ENCODE data around the gene DLGAP3.

DNA sequence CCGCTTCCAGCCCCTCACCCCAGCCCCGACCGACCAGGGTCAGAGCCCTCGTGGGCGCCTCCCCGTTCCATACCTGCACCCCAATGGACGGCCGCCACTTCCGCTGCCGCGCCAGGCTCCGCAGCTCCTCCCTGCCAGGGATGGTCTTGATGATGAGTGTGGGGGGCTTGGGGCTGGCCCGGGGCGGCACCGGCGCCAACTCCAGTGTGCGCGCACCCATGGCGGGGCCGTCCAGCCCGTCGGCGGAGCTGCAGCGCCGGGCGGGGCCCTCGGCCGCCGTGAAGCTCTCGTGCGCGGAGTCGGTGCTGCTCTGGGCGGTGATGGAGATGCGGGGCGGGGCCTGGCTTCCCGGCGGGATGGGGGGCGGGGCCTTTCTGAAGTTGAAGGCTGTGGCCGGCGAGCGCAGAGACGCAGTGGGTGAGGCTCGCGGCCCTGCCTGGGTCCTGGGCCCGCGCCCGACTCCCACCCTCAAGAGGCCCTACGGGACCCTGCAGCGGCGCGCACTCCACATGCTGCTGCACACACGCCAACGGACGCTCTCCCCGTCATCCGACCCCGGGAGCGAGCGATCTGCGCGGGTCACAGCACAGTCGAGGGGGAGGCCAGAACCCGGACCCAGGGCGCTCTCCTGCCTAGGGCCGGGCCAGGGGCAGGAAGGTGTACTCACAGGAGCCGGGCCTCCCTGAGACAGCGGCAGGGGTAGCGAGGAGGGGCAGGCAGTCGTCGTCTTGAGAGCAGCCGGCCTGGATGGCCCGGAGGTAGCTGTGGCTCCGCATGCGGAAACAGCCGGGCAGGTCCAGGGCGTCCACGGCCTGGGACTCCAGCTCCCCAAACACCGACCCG lies 43.8 kb downstream of the DLGAP3 start:
- TF ChIP-seq, protein P1, sequence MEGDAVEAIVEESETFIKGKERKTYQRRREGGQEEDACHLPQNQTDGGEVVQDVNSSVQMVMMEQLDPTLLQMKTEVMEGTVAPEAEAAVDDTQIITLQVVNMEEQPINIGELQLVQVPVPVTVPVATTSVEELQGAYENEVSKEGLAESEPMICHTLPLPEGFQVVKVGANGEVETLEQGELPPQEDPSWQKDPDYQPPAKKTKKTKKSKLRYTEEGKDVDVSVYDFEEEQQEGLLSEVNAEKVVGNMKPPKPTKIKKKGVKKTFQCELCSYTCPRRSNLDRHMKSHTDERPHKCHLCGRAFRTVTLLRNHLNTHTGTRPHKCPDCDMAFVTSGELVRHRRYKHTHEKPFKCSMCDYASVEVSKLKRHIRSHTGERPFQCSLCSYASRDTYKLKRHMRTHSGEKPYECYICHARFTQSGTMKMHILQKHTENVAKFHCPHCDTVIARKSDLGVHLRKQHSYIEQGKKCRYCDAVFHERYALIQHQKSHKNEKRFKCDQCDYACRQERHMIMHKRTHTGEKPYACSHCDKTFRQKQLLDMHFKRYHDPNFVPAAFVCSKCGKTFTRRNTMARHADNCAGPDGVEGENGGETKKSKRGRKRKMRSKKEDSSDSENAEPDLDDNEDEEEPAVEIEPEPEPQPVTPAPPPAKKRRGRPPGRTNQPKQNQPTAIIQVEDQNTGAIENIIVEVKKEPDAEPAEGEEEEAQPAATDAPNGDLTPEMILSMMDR (IDR thresholded peaks at IDR 0.05): no peak
- TF ChIP-seq POLR2A (IDR thresholded peaks at IDR 0.05): no peak

Measured in heart left ventricle (tissue), 13 donors.